ENCODE measurements around the gene ZNF653.
"Not testable (repeated sequence)": the region's sequence is repeated elsewhere in the genome, so short reads cannot be mapped to it uniquely, and the experiment has no call there.

The ZNF653 gene

GRCh38 chr19:11481534-11482383 lies 23.9 kb downstream of the ZNF653 start:
- DNase-seq (ENCODE audit: low read depth, low spot score), result peak; percentile 63

GRCh38 chr19:11480715-11481533 lies 24.7 kb downstream of the ZNF653 start, which contains the start of gene ELAVL3:
TSS of gene ELAVL3 (minus strand) at chr19:11481046. CDS start at chr19:11480608, 438 bp downstream.
- DNase-seq (ENCODE audit: low read depth, low spot score), result no peak

- DNase-seq (ENCODE audit: low read depth, low spot score), result no peak
Observed at GRCh38 chr19:11479898-11480714, 25.5 kb downstream of the ZNF653 start.

GRCh38 chr19:11479090-11479897 lies 26.3 kb downstream of the ZNF653 start:
- no peak for DNase-seq (ENCODE audit: low read depth, low spot score)

GRCh38 chr19:11478167-11479089 lies 27.2 kb downstream of the ZNF653 start:
- no peak for DNase-seq (ENCODE audit: low read depth, low spot score)

- no peak for DNase-seq (ENCODE audit: low read depth, low spot score)
Observed at GRCh38 chr19:11475861-11476260, 29.8 kb downstream of the ZNF653 start.

- not testable (repeated sequence) for DNase-seq (ENCODE audit: low read depth, low spot score)
Observed at GRCh38 chr19:11475343-11475742, 30.3 kb downstream of the ZNF653 start.

GRCh38 chr19:11473725-11474124 lies 31.9 kb downstream of the ZNF653 start:
- DNase-seq (ENCODE audit: low read depth, low spot score), result no peak

GRCh38 chr19:11468266-11468845 lies 37.3 kb downstream of the ZNF653 start:
- DNase-seq (ENCODE audit: low read depth, low spot score), result not testable (repeated sequence)

- DNase-seq (ENCODE audit: low read depth, low spot score), result no peak
Observed at GRCh38 chr19:11465600-11465999, 40.0 kb downstream of the ZNF653 start.

GRCh38 chr19:11464333-11465265 lies 41.0 kb downstream of the ZNF653 start:
- no peak for DNase-seq (ENCODE audit: low read depth, low spot score)

- no peak for DNase-seq (ENCODE audit: low read depth, low spot score)
Observed at GRCh38 chr19:11463391-11463790, 42.2 kb downstream of the ZNF653 start.

GRCh38 chr19:11461453-11461852 lies 44.2 kb downstream of the ZNF653 start:
- DNase-seq (ENCODE audit: low read depth, low spot score), result no peak

- no peak for DNase-seq (ENCODE audit: low read depth, low spot score)
Observed at GRCh38 chr19:11460207-11460606, 45.4 kb downstream of the ZNF653 start.

GRCh38 chr19:11458912-11459311 lies 46.7 kb downstream of the ZNF653 start:
- not testable (repeated sequence) for DNase-seq (ENCODE audit: low read depth, low spot score)

- DNase-seq (ENCODE audit: low read depth, low spot score), result no peak
Observed at GRCh38 chr19:11458236-11458900, 47.3 kb downstream of the ZNF653 start.

- no peak for DNase-seq (ENCODE audit: low read depth, low spot score)
Observed at GRCh38 chr19:11457831-11458230, 47.8 kb downstream of the ZNF653 start.

- no peak for DNase-seq (ENCODE audit: low read depth, low spot score)
Observed at GRCh38 chr19:11457115-11457514, 48.5 kb downstream of the ZNF653 start.

Measured in activated naive CD8-positive, alpha-beta T cell treated with anti-CD3 and anti-CD28 coated beads, Interleukin-2, amount 50 U/mL, for 16 hours (primary cell).